Activated CD8-positive, alpha-beta memory T cell treated with anti-CD3 and anti-CD28 coated beads for 24 hours (primary cell): ENCODE results near the gene ZNF773.
A peak's percentile ranks its signal among the peaks of the same experiment; 100 is the strongest.
"Not testable (repeated sequence)": the region's sequence is repeated elsewhere in the genome, so short reads cannot be mapped to it uniquely, and the experiment has no call there.

Source experiments
- DNase-seq: peaks from one replicate; pipeline ENCODE4 v3.0.0-alpha.2; 2020

Gene ZNF773

DNA sequence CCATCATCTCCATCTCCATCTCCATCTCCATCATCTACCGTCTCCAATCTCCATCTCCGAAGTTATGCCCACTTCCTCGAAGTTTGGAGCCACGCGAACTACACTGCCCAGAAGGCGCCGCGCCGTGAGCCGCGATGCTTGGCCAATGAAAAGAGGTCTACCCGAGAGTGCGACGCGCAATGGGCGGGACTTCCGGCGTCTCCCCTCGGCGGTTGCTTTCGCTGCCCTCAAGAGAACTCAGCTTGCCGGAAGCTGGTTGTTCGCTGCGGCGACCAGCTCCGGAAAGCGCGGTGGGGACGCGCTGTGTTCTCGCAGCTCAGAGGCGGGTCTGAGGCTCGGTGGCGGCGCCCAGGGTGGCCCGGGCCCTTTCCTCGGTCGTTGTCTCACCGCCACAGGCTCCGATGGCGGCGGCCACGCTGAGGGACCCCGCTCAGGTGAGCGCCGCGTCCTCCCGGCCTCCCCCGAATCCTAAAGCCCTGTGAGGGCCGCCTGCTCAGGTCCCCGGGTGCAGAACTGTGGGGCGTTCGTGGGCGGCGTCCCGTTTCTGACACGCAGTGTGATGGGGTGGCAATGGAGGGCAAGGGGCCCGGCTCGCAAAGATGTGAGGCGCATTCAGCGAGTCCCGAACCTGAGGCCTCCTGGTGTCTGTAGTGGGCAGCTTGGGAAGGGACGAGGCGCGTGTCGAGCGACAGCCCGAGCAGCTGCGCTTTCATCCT, at the start of gene ZNF773:
ZNF773 (plus strand) TSS at position 259 of the 716 bp plus-strand sequence; CDS start at position 402, 143 bp downstream.
- DNase-seq: peak; percentile 95

- no peak for DNase-seq
Observed at GRCh38 chr19:57452307-57452706, 47.4 kb upstream of the ZNF773 start.

DNA sequence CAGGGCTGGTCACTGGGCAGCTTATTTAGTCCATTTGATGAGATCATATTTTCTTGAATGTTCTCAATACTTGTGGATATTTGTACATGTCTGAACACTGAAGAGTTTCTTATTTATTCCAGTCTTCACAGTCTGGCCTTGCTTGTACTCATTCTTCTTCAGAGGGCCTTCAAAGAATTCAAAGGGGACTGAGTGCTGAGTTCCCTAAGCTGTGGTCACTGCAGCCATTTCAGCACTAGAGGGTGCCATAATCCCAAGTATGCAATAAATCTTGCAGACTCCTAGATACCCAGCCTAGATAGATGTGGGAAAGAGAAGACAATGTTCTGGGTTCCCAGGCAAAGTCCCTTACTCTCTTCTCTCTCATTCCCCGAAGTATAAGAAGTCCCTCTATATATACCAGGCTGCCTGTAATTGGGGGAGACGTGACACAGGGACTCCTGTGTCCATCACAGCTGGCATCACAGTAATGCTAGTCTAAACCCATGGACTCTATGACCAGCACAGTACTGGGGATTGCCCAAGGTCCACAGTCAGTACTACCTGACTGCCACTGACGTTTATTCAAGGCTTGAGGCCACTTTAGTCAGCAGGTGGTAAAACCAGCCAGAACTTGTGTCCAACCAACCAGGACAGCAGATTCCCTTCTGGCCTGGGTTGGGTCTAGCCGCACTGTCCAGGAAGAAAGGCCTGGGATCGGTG, 33.9 kb upstream of the ZNF773 start:
- DNase-seq: no peak

- DNase-seq: no peak
Observed at GRCh38 chr19:57466489-57466888, 33.2 kb upstream of the ZNF773 start.

DNA sequence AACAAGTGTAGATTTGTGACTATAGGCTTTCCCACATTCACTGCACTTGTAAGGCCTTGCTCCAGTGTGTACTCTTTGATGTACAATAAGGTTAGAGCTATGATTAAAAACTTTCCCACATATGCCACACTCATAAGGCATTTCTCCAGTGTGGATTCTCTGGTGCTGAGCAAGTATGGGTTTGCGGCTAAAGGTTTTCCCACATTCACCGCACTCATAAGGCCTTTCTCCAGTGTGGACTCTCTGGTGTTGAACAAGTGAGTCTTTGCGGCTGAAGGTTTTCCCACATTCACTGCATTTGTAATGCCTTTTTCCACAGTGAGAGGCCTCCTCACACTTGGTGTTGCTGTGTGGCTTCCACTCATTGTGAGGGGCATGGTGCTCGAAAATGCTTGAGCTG, 26.1 kb upstream of the ZNF773 start:
- no peak for DNase-seq

GRCh38 chr19:57477191-57478008, 22.3 kb upstream of the ZNF773 start, which contains the start of gene ZNF772:
ZNF772 (minus strand) TSS chr19:57477566; CDS start chr19:57477309, 257 bp downstream.
- DNase-seq: peak; percentile 90

- peak; percentile 96 for DNase-seq
Observed at GRCh38 chr19:57487477-57488298, 12.1 kb upstream of the ZNF773 start, which contains the start of gene ZNF419. ZNF419 (plus strand) TSS chr19:57487750; CDS start chr19:57487951, 201 bp downstream.

- not testable (repeated sequence) for DNase-seq
Observed at GRCh38 chr19:57488299-57488644, 11.5 kb upstream of the ZNF773 start.

GRCh38 chr19:57499332-57499679, 432 bp upstream of the ZNF773 start:
- DNase-seq: not testable (repeated sequence)

DNA sequence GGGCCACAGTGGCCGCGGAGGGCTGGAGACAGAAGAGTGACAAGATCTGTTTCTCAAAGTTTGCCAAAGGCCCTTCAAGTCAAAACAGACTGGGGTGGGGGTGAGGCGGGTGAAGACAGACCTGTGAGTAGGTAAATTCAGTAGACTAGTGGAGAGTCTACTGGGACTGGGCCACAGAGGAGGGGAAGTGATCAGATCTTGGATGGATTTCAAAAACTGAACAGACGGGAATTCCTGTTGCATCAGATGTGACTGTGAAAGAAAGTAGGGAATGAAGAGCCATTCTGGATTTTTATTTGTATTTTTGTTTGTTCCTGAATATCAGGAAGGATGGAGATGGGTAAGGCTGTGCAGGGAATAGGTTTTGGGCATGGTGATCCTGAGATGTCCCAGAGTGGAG, 662 bp downstream of the ZNF773 start:
- DNase-seq: not testable (repeated sequence)

DNA sequence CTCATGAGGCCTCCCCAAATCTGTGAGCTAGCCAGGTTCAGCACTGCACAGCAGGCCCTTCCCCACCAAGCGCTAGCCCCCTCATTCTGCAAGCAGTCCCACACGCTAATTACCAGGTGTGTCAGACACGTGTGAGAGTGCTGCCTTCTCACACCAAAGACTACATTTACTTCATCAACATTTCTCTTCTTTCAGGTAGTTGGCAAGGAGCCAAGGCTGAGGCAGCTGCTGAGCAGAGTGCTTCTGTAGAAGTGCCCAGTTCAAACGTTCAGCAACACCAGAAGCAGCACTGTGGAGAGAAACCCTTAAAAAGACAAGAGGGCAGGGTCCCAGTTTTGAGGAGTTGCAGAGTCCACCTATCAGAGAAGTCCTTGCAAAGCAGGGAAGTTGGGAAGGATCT, 6.4 kb downstream of the ZNF773 start:
- DNase-seq: no peak

- DNase-seq: no peak
Observed at GRCh38 chr19:57511484-57511883, 11.7 kb downstream of the ZNF773 start.

DNA sequence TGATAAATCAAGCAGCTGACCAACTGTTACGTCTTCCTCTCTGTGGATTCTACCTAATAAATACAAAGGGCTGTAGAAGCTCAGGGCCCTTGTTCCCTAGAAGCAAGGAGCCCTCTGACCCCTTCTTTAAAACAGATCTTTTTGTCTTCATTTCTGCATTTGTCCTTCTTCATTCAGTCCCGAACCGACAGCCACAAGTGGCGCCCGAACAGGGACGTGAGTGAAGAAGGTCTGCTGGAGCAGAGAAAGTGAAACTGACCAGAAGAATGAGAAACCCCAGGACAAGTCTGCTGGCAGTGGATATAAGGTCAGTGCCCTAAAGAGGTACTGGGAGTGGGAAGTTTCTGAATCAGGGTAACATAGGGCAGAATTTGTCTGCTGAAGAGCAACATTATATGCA, 13.1 kb downstream of the ZNF773 start:
- DNase-seq: no peak

GRCh38 chr19:57515255-57515654, 15.5 kb downstream of the ZNF773 start:
- DNase-seq: no peak

DNA sequence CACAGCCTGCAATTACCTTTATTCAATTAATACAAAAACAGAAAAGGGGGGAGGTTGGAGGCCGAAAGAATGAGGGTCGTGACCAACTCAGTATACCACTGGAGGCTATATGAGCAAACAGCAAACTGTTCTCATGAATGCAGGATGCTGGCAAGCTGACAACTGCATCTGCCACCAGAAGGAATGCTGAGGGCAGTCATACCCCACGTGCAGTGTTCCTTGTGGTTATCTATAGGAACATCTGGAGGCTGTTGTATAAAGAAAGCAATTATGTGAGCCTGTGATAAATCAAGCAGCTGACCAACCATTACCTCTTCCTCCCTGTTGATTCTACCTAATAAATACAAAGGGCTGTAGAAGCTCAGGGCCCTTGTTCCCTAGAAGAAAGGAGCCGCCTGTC, 18.3 kb downstream of the ZNF773 start:
- not testable (repeated sequence) for DNase-seq

GRCh38 chr19:57527136-57527881, 27.6 kb downstream of the ZNF773 start, which contains the start of gene ZNF549:
ZNF549 (plus strand) TSS chr19:57527356; CDS start chr19:57527574, 218 bp downstream.
- peak; percentile 92 for DNase-seq

GRCh38 chr19:57537953-57538547, 38.3 kb downstream of the ZNF773 start:
- DNase-seq: no peak

DNA sequence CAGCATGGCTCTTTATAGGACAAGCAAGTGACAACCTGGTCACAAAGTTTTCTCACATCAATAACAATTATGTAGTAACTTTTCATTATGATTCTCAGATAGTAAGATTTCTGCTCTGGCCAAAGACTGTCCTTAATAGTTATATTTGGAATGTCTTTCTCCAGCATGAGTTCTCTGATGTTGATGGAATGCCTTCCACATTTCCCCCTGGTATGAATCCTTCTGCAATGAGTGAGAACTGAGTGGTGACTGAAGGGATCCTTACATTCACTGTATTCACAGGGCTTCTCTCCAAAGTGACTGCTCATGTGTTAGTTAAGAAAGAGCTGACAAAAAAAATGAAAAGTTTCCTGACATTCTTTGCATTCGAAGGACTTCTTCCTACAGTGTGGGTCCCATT, 46.8 kb downstream of the ZNF773 start:
- DNase-seq: no peak

GRCh38 chr19:57552432-57552831, 52.7 kb downstream of the ZNF773 start:
- no peak for DNase-seq

- DNase-seq: no peak
Observed at GRCh38 chr19:57557659-57558058, 57.9 kb downstream of the ZNF773 start.
